GM18858 (cell line): ENCODE results near the gene MRPS18C.
"Not testable (repeated sequence)": the region's sequence is repeated elsewhere in the genome, so short reads cannot be mapped to it uniquely, and the experiment has no call there.

Experiments
- ATAC-seq: cut with Tn5 transposase; IDR thresholded peaks from one replicate; pipeline ENCODE4 v1.9.1; 2021; ENCODE audit not compliant: unreplicated experiment

Gene MRPS18C

DNA sequence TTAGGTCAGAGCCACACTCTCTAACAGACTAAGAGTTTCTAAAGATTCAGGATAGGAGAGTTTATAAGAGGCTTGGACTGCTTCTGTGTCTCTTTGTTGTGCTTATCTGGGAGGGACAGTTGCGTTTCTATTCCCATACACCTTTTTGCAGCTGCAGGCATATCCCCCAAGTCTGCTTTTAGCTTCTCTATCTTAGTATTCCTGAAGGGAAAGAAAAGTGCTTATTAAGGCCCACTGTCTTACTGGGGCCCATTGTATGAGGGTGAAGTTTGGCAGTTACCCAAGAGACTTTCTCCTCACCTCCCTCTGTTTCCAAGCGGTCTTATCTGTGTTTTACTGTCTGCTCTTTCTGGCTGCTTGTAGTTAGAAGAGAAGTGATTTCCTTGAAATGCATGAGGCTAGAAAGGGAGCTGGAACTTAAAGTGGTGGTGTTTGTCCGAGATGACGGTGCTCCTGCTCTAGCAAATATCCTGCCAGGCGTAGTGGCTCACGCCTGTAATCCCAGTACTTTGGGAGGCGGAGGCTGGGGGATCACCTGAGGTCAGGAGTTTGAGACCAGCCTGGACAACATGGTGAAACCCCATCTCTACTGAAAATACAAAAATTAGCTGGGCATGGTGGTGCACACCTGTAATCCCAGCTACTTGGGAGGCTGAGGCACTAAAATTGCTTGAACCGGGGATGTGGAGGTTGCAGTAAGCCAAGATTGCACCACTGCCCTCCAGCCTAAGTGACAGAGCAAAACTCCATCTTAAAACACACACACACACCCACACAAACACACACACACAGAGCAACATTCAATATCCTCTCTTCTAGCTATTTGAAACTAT lies 40.4 kb downstream of the MRPS18C start:
- not testable (repeated sequence) for ATAC-seq

DNA sequence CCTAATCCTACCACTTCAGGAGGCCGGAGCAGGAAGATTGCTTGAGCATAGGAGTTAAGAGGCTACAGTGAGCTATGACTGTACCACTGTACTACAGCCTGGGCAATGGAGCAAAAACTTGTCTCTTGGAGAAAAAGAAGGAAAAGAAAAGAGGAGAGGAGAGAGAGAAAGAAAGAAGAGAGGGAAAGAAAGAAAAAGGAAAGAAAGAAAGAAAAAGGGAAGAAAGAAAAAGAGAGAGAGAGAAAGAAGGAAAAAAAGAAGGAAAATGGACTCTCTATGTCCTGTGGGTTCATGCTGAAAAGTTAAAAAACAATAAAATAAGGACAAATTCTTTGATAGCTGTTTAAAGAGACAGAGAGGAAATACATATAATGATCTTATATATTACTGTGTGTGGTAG lies 42.3 kb downstream of the MRPS18C start:
- ATAC-seq, result no peak

DNA sequence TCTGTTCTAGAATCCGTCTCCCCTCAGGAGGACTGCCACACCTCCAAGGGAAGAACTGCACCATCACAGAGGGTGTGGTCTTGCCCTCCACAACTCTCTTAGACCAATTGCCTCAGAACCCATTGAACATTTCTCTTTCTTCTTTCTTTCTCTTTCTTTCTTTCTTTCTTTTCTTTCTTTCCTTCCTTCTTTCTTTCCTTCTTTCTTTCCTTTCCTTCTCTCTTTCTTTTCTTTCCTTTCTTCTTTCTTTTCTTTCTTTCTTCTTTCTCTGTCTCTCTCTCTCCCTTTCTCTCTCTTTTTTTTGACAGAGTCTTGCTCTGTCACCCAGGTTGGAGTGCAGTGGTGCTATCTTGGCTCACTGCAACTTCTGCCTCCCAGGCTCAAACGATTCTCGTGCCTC lies 45.8 kb downstream of the MRPS18C start:
- ATAC-seq, result not testable (repeated sequence)

DNA sequence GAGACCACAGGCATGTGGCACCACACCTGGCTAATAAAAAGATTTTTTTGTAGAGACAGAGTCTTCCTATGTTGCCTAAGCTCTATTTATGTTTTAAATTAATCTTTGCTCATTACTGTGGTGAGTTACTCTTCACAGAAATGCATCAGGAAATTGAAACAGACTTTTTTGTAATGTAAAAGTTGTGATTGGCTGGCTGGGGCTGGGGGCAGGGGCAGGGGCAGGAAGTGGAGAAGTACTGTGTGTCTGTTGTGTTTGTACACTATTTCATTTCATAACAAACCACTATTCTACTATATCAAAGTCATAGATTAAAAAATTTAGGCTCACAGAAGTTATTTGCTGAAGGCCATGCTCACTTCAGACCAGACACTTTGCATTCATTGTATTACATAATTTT lies 48.1 kb downstream of the MRPS18C start:
- ATAC-seq, result no peak

DNA sequence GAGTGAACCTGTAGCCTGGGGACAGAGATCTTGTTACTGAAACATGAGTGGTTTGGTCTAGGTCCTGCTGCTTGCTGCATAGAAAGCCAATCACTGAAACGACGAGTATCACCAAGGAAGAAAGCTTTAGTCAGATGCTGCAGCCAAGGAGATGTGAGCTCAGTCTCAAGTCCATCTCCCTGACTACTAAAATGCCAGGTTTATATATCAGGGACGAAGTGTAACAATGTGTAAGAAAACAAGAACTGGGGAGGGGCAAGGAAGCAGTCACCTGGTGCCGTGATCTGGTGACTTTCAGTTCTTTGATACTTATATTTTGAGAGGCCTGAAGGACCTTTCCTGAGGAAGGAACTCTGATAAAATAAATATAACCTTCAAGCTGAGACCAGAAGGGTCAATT lies 48.6 kb downstream of the MRPS18C start:
- no peak for ATAC-seq

DNA sequence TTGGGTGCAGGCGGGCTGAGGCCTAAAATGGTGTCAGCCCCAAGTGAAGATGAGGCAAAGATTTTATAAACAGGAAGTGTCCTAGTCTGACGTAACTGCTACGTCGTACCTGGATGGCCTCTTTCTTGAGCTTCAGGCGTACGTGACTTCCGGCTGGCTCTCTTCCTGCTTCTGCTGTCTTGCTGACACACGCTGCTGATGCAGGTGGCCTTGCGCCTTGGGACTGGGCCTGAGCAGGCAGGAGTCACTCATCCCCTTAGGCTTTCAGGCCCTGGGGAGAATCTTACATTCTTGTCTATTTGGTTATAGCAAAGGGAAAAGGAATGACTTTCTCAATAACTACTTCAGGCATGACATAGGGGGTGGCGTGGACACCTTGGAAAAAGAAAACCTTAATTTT lies 49.1 kb downstream of the MRPS18C start:
- ATAC-seq, result no peak

DNA sequence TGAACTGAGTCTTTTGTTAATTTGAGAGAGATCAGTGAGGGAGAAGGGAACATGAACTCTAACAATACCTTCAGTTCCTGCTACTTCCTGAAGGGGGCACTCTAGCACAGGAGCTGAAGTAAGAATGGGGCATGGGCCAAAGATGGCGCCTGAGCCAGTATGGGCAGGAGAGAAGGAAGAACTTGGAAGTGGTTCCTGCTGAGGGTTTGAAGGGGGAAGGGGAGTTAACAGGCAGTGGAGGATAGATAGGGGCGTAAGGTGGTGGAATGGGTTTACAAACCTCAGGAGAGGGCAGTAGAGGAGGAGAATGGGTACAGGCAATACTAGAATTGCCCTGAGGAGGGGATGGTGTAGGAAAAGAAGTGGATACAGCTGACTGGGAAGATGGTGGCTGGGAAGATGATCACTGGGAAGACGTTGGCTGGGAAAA lies 53.3 kb downstream of the MRPS18C start:
- ATAC-seq, result not testable (repeated sequence)

DNA sequence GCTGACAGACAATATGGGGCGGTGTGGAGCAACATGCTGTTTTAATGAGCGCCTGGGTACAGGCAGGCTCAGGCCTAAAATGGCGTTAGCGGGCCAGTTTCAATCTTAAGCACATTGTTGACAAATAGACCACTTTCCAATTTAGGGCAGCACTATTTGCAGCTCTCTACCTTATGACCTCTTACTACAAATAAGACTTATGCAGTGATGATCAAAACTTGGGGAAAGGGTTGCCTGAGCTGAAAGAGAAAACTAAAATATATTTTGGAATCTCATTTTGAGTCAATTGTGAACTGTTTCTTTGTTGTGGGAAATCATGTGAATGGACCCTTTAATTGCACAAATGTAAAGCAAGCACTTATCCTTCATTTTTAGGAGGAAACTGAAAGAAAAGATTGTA lies 54.6 kb downstream of the MRPS18C start:
- ATAC-seq, result no peak
